Panc1 (cell line): ENCODE measurements around the gene MMP28. TPM values are rescaled to one million over a fixed set of nuclear protein-coding genes. Genes with fewer than 3 reads are reported as not detected.

Experiments
- ATAC-seq: fragments of 200-7000 bp; cut with Tn5 transposase; 2 replicates; pipeline ENCODE4 v1.9.1; 2020; ENCODE audit warnings: mild to moderate bottlenecking, moderate library complexity
- BruUV-seq: library from RNA; stranded (reverse); fragments of 400-500 nt; replicated peaks from 2 replicates; lab custom pipeline; 2021; lab: Mats Ljungman, UMichigan
- CTCF ChIA-PET: fragments of 300-600 bp; sonication (Branson Sonifier 250); formaldehyde crosslinking; loops from one replicate; lab custom pipeline; 2022; ENCODE audit warnings: antibody characterized with exemption; lab: Charles Lee
- POLR2A ChIA-PET: fragments of 300-600 bp; sonication (Branson Sonifier 250); formaldehyde crosslinking; loops from one replicate; lab custom pipeline; 2022; ENCODE audit warnings: antibody characterized with exemption; lab: Charles Lee
- DNase-seq: peaks from one replicate; pipeline ENCODE4 v3.0.0-alpha.2; 2010; ENCODE audit warnings: low read depth, low spot score
- H3K27ac ChIP-seq: 2 replicates; pipeline ENCODE4 v1.5.1; 2011; ENCODE audit warnings: mild to moderate bottlenecking, low read length, inconsistent platforms
- H3K27me3 ChIP-seq: fragments of 200-500 bp; sonication (Bioruptor generic); 2 replicates; pipeline ENCODE4 v1.6.0; 2014; ENCODE audit warnings: low read length, inconsistent platforms; ENCODE audit not compliant: control insufficient read depth, insufficient read depth
- H3K36me3 ChIP-seq: fragments of 200-500 bp; sonication (Bioruptor generic); 2 replicates; pipeline ENCODE4 v1.5.1; 2014; ENCODE audit warnings: inconsistent platforms, mild to moderate bottlenecking, low read length, moderate library complexity; ENCODE audit not compliant: control insufficient read depth, insufficient read depth
- H3K4me1 ChIP-seq: 2 replicates; pipeline ENCODE4 v1.5.1; 2011; ENCODE audit warnings: inconsistent platforms, mild to moderate bottlenecking, low read length, moderate library complexity; ENCODE audit not compliant: control insufficient read depth, insufficient read depth
- H3K4me3 ChIP-seq, 2 experiments: 2 replicates each; pipeline ENCODE4 v1.5.1; 2011 to 2012; ENCODE audit warnings: low read depth in 2 of 2, low read length in 2 of 2, mild to moderate bottlenecking in 2 of 2, inconsistent platforms in 1 of 2, moderate library complexity in 1 of 2
- H3K9me3 ChIP-seq: fragments of 200-500 bp; sonication (Bioruptor generic); 2 replicates; pipeline ENCODE4 v1.5.1; 2014; ENCODE audit warnings: low read depth, mild to moderate bottlenecking, inconsistent platforms, low read length, moderate library complexity; ENCODE audit not compliant: control insufficient read depth, insufficient read depth
- POLR2AphosphoS5 ChIP-seq: IDR thresholded peaks from 2 replicates; pipeline ENCODE4 v1.6.1; 2012; ENCODE audit warnings: mild to moderate bottlenecking, low read depth, low read length, moderate library complexity
- SIN3A ChIP-seq: IDR thresholded peaks from 2 replicates; pipeline ENCODE4 v1.6.1; 2012; ENCODE audit warnings: low read depth, mild to moderate bottlenecking, low read length, moderate library complexity, borderline replicate concordance; ENCODE audit not compliant: insufficient read depth
- TCF7L2 ChIP-seq: IDR thresholded peaks from 2 replicates; pipeline ENCODE4 v1.6.1; 2011; ENCODE audit warnings: mild to moderate bottlenecking, low read depth, low read length, inconsistent platforms
- in situ Hi-C: cut with HindIII; loops from 2 replicates; pipeline ENCODE4 v1.10.0; 2016; ENCODE audit warnings: low sequenced_read_pairs, low pct_unique_long_range_greater_than_20kb
- intact Hi-C: fragments of 100-400 bp; cut with micrococcal nuclease; formaldehyde crosslinking; loops from one replicate; pipeline ENCODE4 v1.10.0; 2022; ENCODE audit not compliant: unreplicated experiment
- total RNA-seq: library from RNA; stranded (reverse); gene quantifications from one replicate; pipeline ENCODE4 v1.2.1, GENCODE V29; 2021; ENCODE audit not compliant: unreplicated experiment
- TF ChIP-seq, protein P1 (sequence below): fragments of 450-650 bp; IDR thresholded peaks from 2 replicates; pipeline ENCODE4 v1.5.1; 2017; ENCODE audit warnings: mild to moderate bottlenecking
- TF ChIP-seq, protein P2 (sequence below), 2 experiments: IDR thresholded peaks; 2 replicates each; pipeline ENCODE4 v1.6.1; 2011 to 2012; ENCODE audit warnings: low read depth in 2 of 2, control low read depth in 1 of 2, low read length in 1 of 2, mild to moderate bottlenecking in 1 of 2, moderate library complexity in 1 of 2; ENCODE audit not compliant: insufficient read depth in 1 of 2

The MMP28 gene
- total RNA-seq, 1 experiment from 2014 or later: 1.6 TPM

DNA sequence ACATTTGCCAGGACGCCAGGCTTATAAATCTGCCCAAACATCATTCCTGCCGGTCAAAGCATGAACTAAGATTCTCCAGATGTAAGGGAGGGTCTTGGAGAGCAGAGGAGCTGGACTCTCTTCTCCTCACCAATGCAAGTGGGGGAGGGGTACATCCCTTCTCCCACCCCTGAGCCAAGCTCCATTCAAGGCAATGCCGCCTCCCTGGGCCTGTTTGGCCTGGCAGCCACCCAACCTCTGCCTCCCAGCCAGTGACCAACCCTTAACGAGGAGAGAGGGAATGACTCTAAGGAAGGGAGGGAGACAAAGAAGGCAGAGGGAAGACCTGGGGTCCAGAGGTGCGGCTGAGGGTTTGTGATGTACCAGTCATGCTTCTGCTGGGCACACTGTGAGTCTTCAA is 20.9 kb downstream of the MMP28 start:
- POLR2A ChIA-PET: interaction anchor here (0.6 kb wide), 1 partner anchor 34 kb away, joined by 3 read pairs; no protein-coding TSS in a partner anchor
- no TSS peak for BruUV-seq
- Histone ChIP-seq H3K36me3 (no peaks in the 10 kb centered on the region), H3K27me3 (no peaks in the 10 kb centered on the region), H3K4me3 (no peak overlapping the region), H3K9me3 (no peaks in the 10 kb centered on the region), H3K4me1 (0 out of 2 replicates have a peak, but pooled peaks cover 7% of the 10 kb centered on the region), H3K27ac (no peak overlapping the region)
- TF ChIP-seq, protein P1, sequence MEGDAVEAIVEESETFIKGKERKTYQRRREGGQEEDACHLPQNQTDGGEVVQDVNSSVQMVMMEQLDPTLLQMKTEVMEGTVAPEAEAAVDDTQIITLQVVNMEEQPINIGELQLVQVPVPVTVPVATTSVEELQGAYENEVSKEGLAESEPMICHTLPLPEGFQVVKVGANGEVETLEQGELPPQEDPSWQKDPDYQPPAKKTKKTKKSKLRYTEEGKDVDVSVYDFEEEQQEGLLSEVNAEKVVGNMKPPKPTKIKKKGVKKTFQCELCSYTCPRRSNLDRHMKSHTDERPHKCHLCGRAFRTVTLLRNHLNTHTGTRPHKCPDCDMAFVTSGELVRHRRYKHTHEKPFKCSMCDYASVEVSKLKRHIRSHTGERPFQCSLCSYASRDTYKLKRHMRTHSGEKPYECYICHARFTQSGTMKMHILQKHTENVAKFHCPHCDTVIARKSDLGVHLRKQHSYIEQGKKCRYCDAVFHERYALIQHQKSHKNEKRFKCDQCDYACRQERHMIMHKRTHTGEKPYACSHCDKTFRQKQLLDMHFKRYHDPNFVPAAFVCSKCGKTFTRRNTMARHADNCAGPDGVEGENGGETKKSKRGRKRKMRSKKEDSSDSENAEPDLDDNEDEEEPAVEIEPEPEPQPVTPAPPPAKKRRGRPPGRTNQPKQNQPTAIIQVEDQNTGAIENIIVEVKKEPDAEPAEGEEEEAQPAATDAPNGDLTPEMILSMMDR: no peak
- TF ChIP-seq TCF7L2: no peak
- intact Hi-C loops (no loop called here), in situ Hi-C loops (no loop called here)
- DNase-seq: no peak
- CTCF ChIA-PET: interaction anchor here (1.2 kb wide), 1 partner anchor 10 kb away, joined by 4 read pairs; no protein-coding TSS in a partner anchor
- ATAC-seq: no peak

DNA sequence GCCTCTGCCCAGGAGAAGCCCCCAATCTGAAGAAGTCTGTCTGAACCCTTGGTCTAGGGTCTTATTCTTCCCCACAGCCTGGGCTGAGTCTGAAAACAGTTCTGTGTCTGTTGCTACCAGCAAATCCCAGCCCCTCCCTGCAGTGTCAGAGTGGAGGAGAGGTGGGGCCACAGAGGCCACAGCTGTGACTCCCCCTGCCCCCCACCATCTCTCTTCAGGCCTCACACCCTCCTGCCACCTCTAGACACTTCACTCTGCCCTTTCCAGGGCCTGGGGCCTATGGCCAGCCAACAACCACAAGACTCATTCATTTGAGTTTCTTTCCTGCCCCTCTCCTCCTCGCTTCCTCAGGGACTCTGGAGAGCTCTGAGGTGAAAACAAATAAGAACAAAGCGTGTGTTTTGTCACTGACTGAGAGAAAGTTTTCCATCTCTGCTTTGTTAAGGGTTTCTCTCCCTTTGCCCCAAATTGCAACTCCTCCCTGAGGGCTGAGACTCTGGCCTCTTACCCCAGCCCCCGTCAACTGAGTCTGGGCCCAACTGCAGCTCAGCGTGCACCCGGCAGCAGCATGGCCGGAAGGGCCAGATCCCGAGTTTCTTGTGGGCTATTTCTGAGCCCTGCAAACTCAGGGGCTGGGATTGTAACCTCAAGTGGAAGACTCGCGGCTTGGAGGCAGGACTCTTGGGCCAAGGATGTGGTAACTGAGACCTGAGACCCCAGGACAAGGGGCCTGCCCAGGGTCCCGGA is 21.6 kb downstream of the MMP28 start:
- ATAC-seq (no peak), DNase-seq (no peak)
- Histone ChIP-seq H3K36me3 (no peaks in the 10 kb centered on the region), H3K27ac (no peak overlapping the region), H3K9me3 (no peaks in the 10 kb centered on the region), H3K4me1 (0 out of 2 replicates have a peak, but pooled peaks cover 7% of the 10 kb centered on the region), H3K27me3 (no peaks in the 10 kb centered on the region), H3K4me3 (no peak overlapping the region)
- in situ Hi-C loops: no loop called here
- TF ChIP-seq, protein P1: no peak
- TF ChIP-seq SIN3A: no peak
- TF ChIP-seq, protein P2, sequence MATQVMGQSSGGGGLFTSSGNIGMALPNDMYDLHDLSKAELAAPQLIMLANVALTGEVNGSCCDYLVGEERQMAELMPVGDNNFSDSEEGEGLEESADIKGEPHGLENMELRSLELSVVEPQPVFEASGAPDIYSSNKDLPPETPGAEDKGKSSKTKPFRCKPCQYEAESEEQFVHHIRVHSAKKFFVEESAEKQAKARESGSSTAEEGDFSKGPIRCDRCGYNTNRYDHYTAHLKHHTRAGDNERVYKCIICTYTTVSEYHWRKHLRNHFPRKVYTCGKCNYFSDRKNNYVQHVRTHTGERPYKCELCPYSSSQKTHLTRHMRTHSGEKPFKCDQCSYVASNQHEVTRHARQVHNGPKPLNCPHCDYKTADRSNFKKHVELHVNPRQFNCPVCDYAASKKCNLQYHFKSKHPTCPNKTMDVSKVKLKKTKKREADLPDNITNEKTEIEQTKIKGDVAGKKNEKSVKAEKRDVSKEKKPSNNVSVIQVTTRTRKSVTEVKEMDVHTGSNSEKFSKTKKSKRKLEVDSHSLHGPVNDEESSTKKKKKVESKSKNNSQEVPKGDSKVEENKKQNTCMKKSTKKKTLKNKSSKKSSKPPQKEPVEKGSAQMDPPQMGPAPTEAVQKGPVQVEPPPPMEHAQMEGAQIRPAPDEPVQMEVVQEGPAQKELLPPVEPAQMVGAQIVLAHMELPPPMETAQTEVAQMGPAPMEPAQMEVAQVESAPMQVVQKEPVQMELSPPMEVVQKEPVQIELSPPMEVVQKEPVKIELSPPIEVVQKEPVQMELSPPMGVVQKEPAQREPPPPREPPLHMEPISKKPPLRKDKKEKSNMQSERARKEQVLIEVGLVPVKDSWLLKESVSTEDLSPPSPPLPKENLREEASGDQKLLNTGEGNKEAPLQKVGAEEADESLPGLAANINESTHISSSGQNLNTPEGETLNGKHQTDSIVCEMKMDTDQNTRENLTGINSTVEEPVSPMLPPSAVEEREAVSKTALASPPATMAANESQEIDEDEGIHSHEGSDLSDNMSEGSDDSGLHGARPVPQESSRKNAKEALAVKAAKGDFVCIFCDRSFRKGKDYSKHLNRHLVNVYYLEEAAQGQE (IDR thresholded peaks at IDR 0.05; ENCODE audit: insufficient read depth in 1 of 2, low read depth in 2 of 2, low read length in 1 of 2): no peak
- TF ChIP-seq POLR2AphosphoS5: no peak
- TF ChIP-seq TCF7L2: no peak
- no TSS peak for BruUV-seq
- ChIA-PET CTCF (interaction anchor here (1.2 kb wide), 1 partner anchor 10 kb away, joined by 4 read pairs; no protein-coding TSS in a partner anchor), POLR2A (no interaction called here)
- intact Hi-C loops: no loop called here
